PFSK-1 (cell line): Measurements from ENCODE around the gene TUBE1.

Experiments
- FOXP2 ChIP-seq: optimal IDR thresholded peaks from 2 replicates; pipeline ENCODE3; 2011; ENCODE audit warnings: borderline replicate concordance, control low read depth, inconsistent platforms; ENCODE audit not compliant: insufficient read depth; ENCODE audit errors: extremely low read length, extremely low read depth
- POLR2AphosphoS5 ChIP-seq: IDR thresholded peaks from 2 replicates; pipeline ENCODE4 v1.6.1; 2012; ENCODE audit warnings: low read depth, mild to moderate bottlenecking, control low read depth, low read length, moderate library complexity
- REST ChIP-seq, 2 experiments: IDR thresholded peaks; 2 replicates each; pipeline versions ENCODE4 v1.6.1 to v1.8.0; 2011 to 2012; ENCODE audit warnings: low read depth in 2 of 2, low read length in 2 of 2, control low read depth in 1 of 2, inconsistent platforms in 1 of 2, mild to moderate bottlenecking in 1 of 2, moderate library complexity in 1 of 2; ENCODE audit not compliant: insufficient read depth in 1 of 2
- SIN3A ChIP-seq: IDR thresholded peaks from 2 replicates; pipeline ENCODE4 v1.6.1; 2012; ENCODE audit warnings: mild to moderate bottlenecking, low read length, moderate library complexity, borderline replicate concordance; ENCODE audit not compliant: insufficient read depth
- TAF1 ChIP-seq: IDR thresholded peaks from 2 replicates; pipeline ENCODE4 v1.6.1; 2012; ENCODE audit warnings: low read length, control low read depth, borderline replicate concordance; ENCODE audit not compliant: insufficient read depth

- TF ChIP-seq POLR2AphosphoS5, result no peak
- no peak for TF ChIP-seq REST (IDR thresholded peaks at IDR 0.05; ENCODE audit: insufficient read depth in 1 of 2, low read depth in 2 of 2, low read length in 2 of 2)
- no peak for TF ChIP-seq SIN3A
- TF ChIP-seq TAF1, result no peak
- no peak for TF ChIP-seq FOXP2
Observed at GRCh38 chr6:112116221-112116620, 28.9 kb upstream of the TUBE1 start.
